GM18858 (cell line): ENCODE data around the gene ATG2B.

ENCODE experiments used
- ATAC-seq: cut with Tn5 transposase; IDR thresholded peaks from one replicate; pipeline ENCODE4 v1.9.1; 2021; ENCODE audit not compliant: unreplicated experiment

Gene ATG2B

DNA sequence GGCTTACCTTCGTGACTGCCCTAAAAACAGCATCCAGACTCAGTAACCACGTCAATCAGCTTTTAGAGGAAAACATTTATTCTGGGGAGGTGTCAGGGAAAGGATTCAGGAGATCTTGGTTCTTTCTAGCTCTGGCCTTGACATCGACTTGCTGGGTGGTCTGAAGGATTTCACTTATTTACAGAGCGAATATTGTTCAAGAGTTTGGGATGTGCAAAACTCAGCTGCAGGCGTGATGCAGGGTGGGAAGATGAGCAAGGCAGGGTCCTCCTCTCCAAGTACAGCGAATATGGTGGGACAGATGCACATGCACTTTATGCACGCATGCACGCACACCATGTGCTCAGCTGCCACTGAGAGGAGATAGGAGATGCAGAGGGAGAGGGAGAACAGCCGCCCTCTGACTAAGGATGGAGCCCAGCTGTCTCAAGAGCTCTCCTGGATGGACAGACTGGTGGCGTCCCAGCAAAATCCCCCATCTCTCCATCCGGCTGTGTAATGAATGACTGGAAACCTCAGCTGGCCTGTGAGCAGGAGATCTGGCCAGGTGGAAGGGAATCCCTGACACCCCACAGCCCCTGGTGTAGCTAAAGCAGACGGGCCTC, 131.5 kb downstream of the ATG2B start:
- no peak for ATAC-seq

DNA sequence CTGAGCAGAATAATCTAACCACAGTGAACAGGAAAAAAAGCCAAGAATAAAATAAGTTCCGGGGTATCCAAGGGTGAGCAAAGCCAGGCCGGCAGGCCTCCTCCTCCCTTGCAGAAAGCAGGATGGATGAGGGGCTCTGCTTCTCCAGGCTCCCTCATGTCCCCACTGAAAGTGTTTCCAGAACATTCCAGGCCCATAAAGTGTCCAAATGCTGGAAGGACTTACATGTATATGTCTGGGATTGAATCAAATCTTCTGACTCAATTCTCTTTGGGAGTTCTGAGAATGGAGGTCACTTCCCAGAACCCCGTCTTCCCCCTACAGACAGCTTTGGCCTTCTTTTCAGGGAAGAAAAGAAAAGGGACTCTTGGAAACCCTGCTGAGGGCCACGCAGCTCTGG, 132.1 kb downstream of the ATG2B start:
- ATAC-seq, result no peak

DNA sequence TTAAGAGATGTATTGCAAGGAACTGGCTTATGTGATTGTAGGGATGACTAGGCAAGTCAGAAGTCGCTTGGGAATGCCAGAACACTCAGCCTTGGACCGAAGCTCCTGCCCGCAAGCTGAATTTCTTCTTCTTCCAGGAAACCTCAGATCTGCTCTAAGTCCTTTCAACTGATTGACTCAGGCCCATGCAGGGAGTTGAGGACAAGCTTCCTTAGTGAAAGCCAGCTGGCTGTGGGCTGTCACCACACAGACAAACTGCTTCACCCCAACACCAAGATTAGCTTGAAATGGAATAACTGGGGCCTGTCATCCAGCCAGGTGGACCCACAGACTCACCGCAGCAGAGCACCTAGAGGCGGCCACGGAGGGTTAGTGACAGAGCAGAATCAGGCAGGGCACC, 133.8 kb downstream of the ATG2B start:
- no peak for ATAC-seq
